Stomach smooth muscle (tissue), 2 donors: Measurements from ENCODE around the gene ZMIZ1.

Experiments
- H3K27ac ChIP-seq: one replicate; pipeline ENCODE4 v1.7.0; 2013; ENCODE audit warnings: mild to moderate bottlenecking, low read length, inconsistent platforms
- H3K27me3 ChIP-seq, 2 donors: one replicate each; pipeline ENCODE4 v1.7.0; 2013; ENCODE audit warnings: low read length in 2 of 2; ENCODE audit not compliant: insufficient read depth in 2 of 2, control insufficient read depth in 1 of 2
- H3K36me3 ChIP-seq, 2 donors: one replicate each; pipeline ENCODE4 v1.7.0; 2013; ENCODE audit warnings: low read length in 2 of 2; ENCODE audit not compliant: control insufficient read depth in 2 of 2, insufficient read depth in 2 of 2
- H3K4me1 ChIP-seq: one replicate; pipeline ENCODE4 v1.7.0; 2013; ENCODE audit warnings: low read length; ENCODE audit not compliant: control insufficient read depth, insufficient read depth
- H3K4me3 ChIP-seq, 2 donors: one replicate each; pipeline ENCODE4 v1.7.0; 2013; ENCODE audit warnings: low read length in 2 of 2
- H3K9ac ChIP-seq, 2 donors: one replicate each; pipeline ENCODE4 v1.7.0; 2013; ENCODE audit warnings: low read length in 2 of 2, mild to moderate bottlenecking in 1 of 2
- H3K9me3 ChIP-seq, 2 donors: one replicate each; pipeline ENCODE4 v1.7.0; 2013; ENCODE audit warnings: low read length in 2 of 2; ENCODE audit not compliant: control insufficient read depth in 2 of 2
- donor health status: healthy.
- donor health status: Pancreatic carcinoma.

Gene ZMIZ1

GRCh38 chr10:79318369-79318768 is 249.6 kb downstream of the ZMIZ1 start:
- no peak overlapping the region for H3K27ac ChIP-seq

GRCh38 chr10:79319115-79319771 is 250.5 kb downstream of the ZMIZ1 start:
- H3K4me1 ChIP-seq = peaks cover 14% of the 10 kb centered on the region

More at GRCh38 chr10:79318369-79318768, 249.6 kb downstream of the ZMIZ1 start:
- Histone ChIP-seq H3K9ac (no peak overlapping the region), H3K27me3 (no peaks in the 10 kb centered on the region), H3K9me3 (no peaks in the 10 kb centered on the region), H3K36me3 (peaks cover 6 to 8% of the 10 kb centered on the region in 2 donors), H3K4me1 (peaks cover 14% of the 10 kb centered on the region), H3K4me3 (no peak overlapping the region)

GRCh38 chr10:79320316-79320715 is 251.6 kb downstream of the ZMIZ1 start:
- Histone ChIP-seq H3K9ac (no peak overlapping the region), H3K9me3 (no peaks in the 10 kb centered on the region), H3K4me1 (peaks cover 14% of the 10 kb centered on the region), H3K27me3 (no peaks in the 10 kb centered on the region), H3K27ac (no peak overlapping the region), H3K36me3 (peaks cover 3 to 4% of the 10 kb centered on the region in 2 donors), H3K4me3 (no peak overlapping the region)

More at GRCh38 chr10:79319115-79319771, 250.5 kb downstream of the ZMIZ1 start:
- H3K9ac ChIP-seq = no peak overlapping the region
- no peak overlapping the region for H3K27ac ChIP-seq
- no peak overlapping the region for H3K4me3 ChIP-seq
- no peaks in the 10 kb centered on the region for H3K9me3 ChIP-seq
- peaks cover 6 to 8% of the 10 kb centered on the region in 2 donors for H3K36me3 ChIP-seq
- H3K27me3 ChIP-seq = no peaks in the 10 kb centered on the region

GRCh38 chr10:79320820-79321493 is 252.2 kb downstream of the ZMIZ1 start:
- Histone ChIP-seq H3K27me3 (no peaks in the 10 kb centered on the region), H3K4me3 (no peak overlapping the region), H3K27ac (no peak overlapping the region), H3K9me3 (no peaks in the 10 kb centered on the region), H3K9ac (no peak overlapping the region), H3K36me3 (no peaks in the 10 kb centered on the region), H3K4me1 (peaks cover 14% of the 10 kb centered on the region)

- H3K4me1 ChIP-seq = peaks cover 14% of the 10 kb centered on the region
- no peak overlapping the region for H3K4me3 ChIP-seq
- H3K36me3 ChIP-seq = no peaks in the 10 kb centered on the region
- H3K9ac ChIP-seq = no peak overlapping the region
- H3K27me3 ChIP-seq = no peaks in the 10 kb centered on the region
- H3K9me3 ChIP-seq = no peaks in the 10 kb centered on the region
- no peak overlapping the region for H3K27ac ChIP-seq
Observed at GRCh38 chr10:79321494-79321882, 252.7 kb downstream of the ZMIZ1 start.

GRCh38 chr10:79321951-79322350 is 253.2 kb downstream of the ZMIZ1 start:
- Histone ChIP-seq H3K27ac (no peak overlapping the region), H3K36me3 (no peaks in the 10 kb centered on the region), H3K4me1 (peaks cover 12% of the 10 kb centered on the region), H3K27me3 (no peaks in the 10 kb centered on the region), H3K9me3 (no peaks in the 10 kb centered on the region), H3K9ac (no peak overlapping the region), H3K4me3 (no peak overlapping the region)

GRCh38 chr10:79322616-79323543 is 254.1 kb downstream of the ZMIZ1 start:
- H3K9ac ChIP-seq = no peak overlapping the region
- no peak overlapping the region for H3K27ac ChIP-seq
- H3K27me3 ChIP-seq = no peaks in the 10 kb centered on the region
- H3K4me1 ChIP-seq = peaks cover 3% of the 10 kb centered on the region
- H3K9me3 ChIP-seq = no peaks in the 10 kb centered on the region
- no peaks in the 10 kb centered on the region for H3K36me3 ChIP-seq
- no peak overlapping the region for H3K4me3 ChIP-seq

- H3K4me3 ChIP-seq = no peak overlapping the region
- no peaks in the 10 kb centered on the region for H3K27me3 ChIP-seq
- H3K9me3 ChIP-seq = no peaks in the 10 kb centered on the region
- H3K9ac ChIP-seq = no peak overlapping the region
- H3K27ac ChIP-seq = no peak overlapping the region
- H3K4me1 ChIP-seq = peaks cover 3% of the 10 kb centered on the region
- H3K36me3 ChIP-seq = no peaks in the 10 kb centered on the region
Observed at GRCh38 chr10:79323602-79324001, 254.8 kb downstream of the ZMIZ1 start.

- H3K9ac ChIP-seq = no peak overlapping the region
- no peak overlapping the region for H3K27ac ChIP-seq
- H3K9me3 ChIP-seq = no peaks in the 10 kb centered on the region
- no peaks in the 10 kb centered on the region for H3K27me3 ChIP-seq
- no peaks in the 10 kb centered on the region for H3K36me3 ChIP-seq
- no peak overlapping the region for H3K4me3 ChIP-seq
- H3K4me1 ChIP-seq = peaks cover 3% of the 10 kb centered on the region
Observed at GRCh38 chr10:79324032-79324695, 255.4 kb downstream of the ZMIZ1 start.

GRCh38 chr10:79326361-79327089 is 257.8 kb downstream of the ZMIZ1 start:
- H3K9ac ChIP-seq = no peak overlapping the region
- H3K9me3 ChIP-seq = no peaks in the 10 kb centered on the region
- no peak overlapping the region for H3K4me3 ChIP-seq
- no peaks in the 10 kb centered on the region for H3K36me3 ChIP-seq
- H3K27me3 ChIP-seq = no peaks in the 10 kb centered on the region
- H3K4me1 ChIP-seq = peaks cover 3% of the 10 kb centered on the region
- no peak overlapping the region for H3K27ac ChIP-seq
